H1 (cell line): ENCODE data around the gene LPP. TPM values are rescaled to one million over a fixed set of nuclear protein-coding genes. Genes with fewer than 3 reads are reported as not detected.

Experiments used
- CTCF ChIA-PET: fragments of 300-600 bp; sonication (Branson Sonifier 250); formaldehyde crosslinking; loops from one replicate; lab custom pipeline; 2021; ENCODE audit not compliant: partially characterized antibody; lab: Charles Lee
- POLR2A ChIA-PET: fragments of 300-600 bp; sonication (Branson Sonifier 250); formaldehyde crosslinking; loops from one replicate; lab custom pipeline; 2021; ENCODE audit warnings: inconsistent platforms; ENCODE audit not compliant: partially characterized antibody; lab: Charles Lee
- DNase-seq, 2 experiments: peaks; one replicate each; pipeline versions ENCODE4 v3.0.0 to v3.0.0-alpha.2; 2010 to 2022; ENCODE audit warnings: low spot score in 2 of 2, low read depth in 1 of 2, mixed read lengths in 1 of 2
- FAIRE-seq: peaks from 2 replicates; lab custom pipeline; 2011; peaks lifted over from hg19 to GRCh38; lab: Jason Lieb, UNC
- H2AFZ ChIP-seq: 2 replicates; pipeline ENCODE4 v1.8.1; 2012; ENCODE audit warnings: low read length, inconsistent platforms
- H2AK5ac ChIP-seq: 2 replicates; pipeline ENCODE4 v1.6.1; 2013; ENCODE audit warnings: low read depth, low read length
- H2BK120ac ChIP-seq: replicated peaks from 2 replicates; pipeline ENCODE3; 2013; ENCODE audit warnings: low read depth, low read length, inconsistent platforms
- H2BK12ac ChIP-seq: 2 replicates; pipeline ENCODE4 v1.6.1; 2013; ENCODE audit warnings: low read depth, low read length
- H2BK15ac ChIP-seq: 2 replicates; pipeline ENCODE4 v1.6.1; 2013; ENCODE audit warnings: low read length
- H2BK20ac ChIP-seq: 2 replicates; pipeline ENCODE4 v1.6.1; 2013; ENCODE audit warnings: low read length
- H2BK5ac ChIP-seq: 2 replicates; pipeline ENCODE4 v1.6.1; 2013; ENCODE audit warnings: low read depth, low read length
- H3K14ac ChIP-seq: 2 replicates; pipeline ENCODE4 v1.6.1; 2013; ENCODE audit warnings: inconsistent platforms; ENCODE audit not compliant: insufficient read length
- H3K18ac ChIP-seq: 2 replicates; pipeline ENCODE4 v1.6.1; 2013; ENCODE audit warnings: low read length; ENCODE audit errors: extremely low read depth
- H3K23ac ChIP-seq: 2 replicates; pipeline ENCODE4 v1.6.1; 2013; ENCODE audit warnings: inconsistent platforms; ENCODE audit not compliant: insufficient read length
- H3K23me2 ChIP-seq: 2 replicates; pipeline ENCODE4 v1.6.1; 2013; ENCODE audit warnings: low read depth, low read length
- H3K27ac ChIP-seq: 2 replicates; pipeline ENCODE4 v1.6.1; 2011; ENCODE audit warnings: low read depth, low read length, inconsistent platforms
- H3K27me3 ChIP-seq, 4 experiments: replicated peaks in 1 of 4; 1 replicate in 1 of 4; 2 replicates in 3 of 4; pipeline versions ENCODE4 v1.6.1 to v1.8.1; 2011 to 2013; ENCODE audit warnings: low read length in 3 of 4, mild to moderate bottlenecking in 3 of 4, inconsistent platforms in 2 of 4, mixed read lengths in 2 of 4, moderate library complexity in 1 of 4; ENCODE audit not compliant: control insufficient read depth in 3 of 4, insufficient read depth in 3 of 4; ENCODE audit errors: extremely low read depth in 1 of 4
- H3K36me3 ChIP-seq, 4 experiments: 2 replicates each; pipeline versions ENCODE4 v1.6.1 to v1.8.1; 2011 to 2013; ENCODE audit warnings: mild to moderate bottlenecking in 4 of 4, low read length in 3 of 4, moderate library complexity in 2 of 4, control low read depth in 1 of 4, inconsistent platforms in 1 of 4; ENCODE audit not compliant: insufficient read depth in 4 of 4, control insufficient read depth in 2 of 4
- H3K4ac ChIP-seq: replicated peaks from 2 replicates; pipeline ENCODE3; 2013; ENCODE audit warnings: low read length, low read depth, mixed read lengths, inconsistent platforms; ENCODE audit not compliant: insufficient read length
- H3K4me1 ChIP-seq, 4 experiments: replicated peaks in 1 of 4; 1 replicate in 1 of 4; 2 replicates in 3 of 4; pipeline versions ENCODE4 v1.6.1 to v1.8.1; 2011 to 2013; ENCODE audit warnings: low read length in 3 of 4, inconsistent platforms in 2 of 4, mixed read lengths in 1 of 4; ENCODE audit not compliant: insufficient read depth in 4 of 4, control insufficient read depth in 3 of 4
- H3K4me2 ChIP-seq, 2 experiments: 2 replicates each; pipeline versions ENCODE4 v1.6.1 to v1.8.1; 2011 to 2013; ENCODE audit warnings: low read depth in 2 of 2, low read length in 2 of 2, control low read depth in 1 of 2, inconsistent platforms in 1 of 2, mild to moderate bottlenecking in 1 of 2; ENCODE audit not compliant: insufficient read depth in 1 of 2
- H3K4me3 ChIP-seq, 4 experiments: fragments of 200-600, 300-600 bp in 1 of 4; sonication (generic), shearing (Covaris generic), sonication (Bioruptor Twin) in 1 of 4; 2 replicates each; pipeline versions ENCODE4 v1.5.1 to v1.8.1; 2011 to 2016; ENCODE audit warnings: low read length in 4 of 4, low read depth in 3 of 4, control low read depth in 2 of 4, inconsistent platforms in 2 of 4, mild to moderate bottlenecking in 2 of 4, mixed read lengths in 1 of 4, moderate library complexity in 1 of 4; ENCODE audit not compliant: insufficient read depth in 2 of 4; ENCODE audit errors: extremely low read depth in 1 of 4
- H3K56ac ChIP-seq: replicated peaks from 2 replicates; pipeline ENCODE3; 2013; ENCODE audit warnings: low read depth, mild to moderate bottlenecking, mixed read lengths, low read length, inconsistent platforms; ENCODE audit not compliant: insufficient read length
- H3K79me1 ChIP-seq: 2 replicates; pipeline ENCODE4 v1.6.1; 2013; ENCODE audit warnings: low read depth, low read length, control low read depth
- H3K79me2 ChIP-seq, 2 experiments: 2 replicates each; pipeline versions ENCODE4 v1.6.1 to v1.8.1; 2012 to 2013; ENCODE audit warnings: low read length in 2 of 2, mild to moderate bottlenecking in 2 of 2, inconsistent platforms in 1 of 2; ENCODE audit not compliant: insufficient read depth in 2 of 2, control insufficient read depth in 1 of 2
- H3K9ac ChIP-seq, 4 experiments: replicated peaks in 1 of 4; 1 replicate in 1 of 4; 2 replicates in 3 of 4; pipeline versions ENCODE4 v1.6.1 to v1.8.1; 2011 to 2013; ENCODE audit warnings: low read depth in 3 of 4, low read length in 3 of 4, control low read depth in 2 of 4, mild to moderate bottlenecking in 2 of 4, moderate library complexity in 2 of 4, inconsistent platforms in 1 of 4; ENCODE audit errors: extremely low read depth in 1 of 4
- H3K9me3 ChIP-seq, 2 experiments: 2 replicates each; pipeline versions ENCODE4 v1.6.1 to v1.8.1; 2012 to 2013; ENCODE audit warnings: mild to moderate bottlenecking in 2 of 2, moderate library complexity in 2 of 2, control low read depth in 1 of 2, inconsistent platforms in 1 of 2, low read depth in 1 of 2, low read length in 1 of 2, mixed read lengths in 1 of 2; ENCODE audit not compliant: insufficient read depth in 2 of 2
- H4K20me1 ChIP-seq, 2 experiments: replicated peaks in 1 of 2; 2 replicates each; pipeline versions ENCODE3 to v1.8.1; 2011 to 2013; ENCODE audit warnings: inconsistent platforms in 2 of 2, low read length in 2 of 2, mild to moderate bottlenecking in 1 of 2; ENCODE audit not compliant: insufficient read depth in 2 of 2, control insufficient read depth in 1 of 2
- H4K5ac ChIP-seq: 2 replicates; pipeline ENCODE4 v1.6.1; 2013; ENCODE audit warnings: low read length, low read depth, mixed read lengths, inconsistent platforms; ENCODE audit not compliant: insufficient read length
- H4K8ac ChIP-seq: 2 replicates; pipeline ENCODE4 v1.8.0; 2013; ENCODE audit warnings: mild to moderate bottlenecking, moderate library complexity, low read length, inconsistent platforms; ENCODE audit not compliant: insufficient read depth; ENCODE audit errors: extremely low read depth
- H4K91ac ChIP-seq: replicated peaks from 2 replicates; pipeline ENCODE3; 2013; ENCODE audit warnings: low read length, mixed read lengths, inconsistent platforms; ENCODE audit not compliant: insufficient read length
- CBX5 ChIP-seq: fragments of 300-800, 300-1000 bp; sonication (generic); IDR thresholded peaks from 2 replicates; pipeline ENCODE4 v1.7.1; 2016; ENCODE audit warnings: antibody characterized with exemption, low read length, low read depth
- CBX8 ChIP-seq: fragments of 300-800, 300-1000 bp; sonication (generic); IDR thresholded peaks from 2 replicates; pipeline ENCODE4 v1.7.1; 2016; ENCODE audit warnings: low read depth, low read length, borderline replicate concordance
- CREB1 ChIP-seq: IDR thresholded peaks from 2 replicates; pipeline ENCODE4 v1.6.1; 2012; ENCODE audit warnings: inconsistent platforms
- FOSL1 ChIP-seq: IDR thresholded peaks from 2 replicates; pipeline ENCODE4 v1.6.1; 2011; ENCODE audit warnings: mild to moderate bottlenecking, low read depth, low read length, moderate library complexity; ENCODE audit not compliant: insufficient read depth
- HDAC6 ChIP-seq: IDR thresholded peaks from one replicate; pipeline ENCODE4 v1.7.1; 2012; ENCODE audit warnings: low read depth, mild to moderate bottlenecking, inconsistent platforms, low read length, moderate library complexity
- JUN ChIP-seq: IDR thresholded peaks from 2 replicates; pipeline ENCODE4 v1.6.1; 2011; ENCODE audit warnings: low read depth, mild to moderate bottlenecking, improper control_type of control experiment, low read length
- KDM5A ChIP-seq: fragments of 200-600 bp; IDR thresholded peaks from 2 replicates; pipeline ENCODE4 v1.7.1; 2012; ENCODE audit warnings: mild to moderate bottlenecking, low read length, inconsistent platforms, mixed read lengths
- POLR2A ChIP-seq, 2 experiments: IDR thresholded peaks; 1 replicate in 1 of 2; 2 replicates in 1 of 2; pipeline ENCODE4 v1.6.1; 2011; ENCODE audit warnings: low read depth in 2 of 2, low read length in 2 of 2, mild to moderate bottlenecking in 2 of 2; ENCODE audit errors: control extremely low read depth in 1 of 2
- SP1 ChIP-seq: IDR thresholded peaks from 2 replicates; pipeline ENCODE4 v1.6.1; 2011; ENCODE audit warnings: low read depth, low read length
- SP4 ChIP-seq: IDR thresholded peaks from 2 replicates; pipeline ENCODE4 v1.6.1; 2012; ENCODE audit warnings: low read length, inconsistent platforms
- SUZ12 ChIP-seq: fragments of 200-600 bp; sonication (generic); IDR thresholded peaks from 2 replicates; pipeline ENCODE4 v1.6.1; 2012; ENCODE audit warnings: mild to moderate bottlenecking, inconsistent platforms, low read length, moderate library complexity, mixed read lengths
- WGBS, 2 experiments: shearing (Covaris generic) in 1 of 2; methylation state at CpG; one replicate each; pipeline versions ENCODE4 v1.1.6 to v1.1.7; 2013 to 2015; ENCODE audit warnings: low lambda C conversion rate in 2 of 2, mixed read lengths in 2 of 2, inconsistent platforms in 1 of 2, low coverage in 1 of 2, missing lambda C conversion rate in 1 of 2; ENCODE audit not compliant: insufficient replicate concordance in 2 of 2, insufficient coverage in 1 of 2, insufficient read length in 1 of 2; ENCODE audit errors: extremely low coverage in 1 of 2, missing lambda C conversion rate in 1 of 2; 5-methylcytosine and 5-hydroxymethylcytosine counted together
- polyA plus RNA-seq, 7 experiments: library from polyadenylated mRNA; depleted of rRNA in 3 of 7; stranded (reverse) in 5 of 7; unstranded in 2 of 7; fragments of >200 nt in 5 of 7; fragments of 200-250 nt in 2 of 7; gene quantifications; 1 replicate in 5 of 7; 2 replicates in 1 of 7; 4 replicates in 1 of 7; pipeline versions ENCODE4 v1.2.1 to v1.2.3, GENCODE V29; 2011 to 2013; ENCODE audit warnings: missing spikeins in 2 of 7, mixed read lengths in 2 of 7
- total RNA-seq: library from RNA; stranded (reverse); fragmentation: NEBNext Ultra II Directional; extraction: Animal tissue kit (Norgen Biotek cat#: 25700); gene quantifications from 2 replicates; pipeline ENCODE4 v1.2.1, GENCODE V29; 2021

LPP gene
- total and polyA plus RNA-seq, 2 of the 8 experiments (the other 6 are each of a cell fraction or from before 2014, with no cell fraction given) = 10.0 to 53.3 TPM

GRCh38 chr3:188199386-188199785 is 45.4 kb downstream of the LPP start:
- Histone ChIP-seq H4K5ac (no peak overlapping the region), H3K36me3 (no peaks in the 10 kb centered on the region), H3K4ac (no peak overlapping the region), H3K79me1 (peaks cover 3% of the 10 kb centered on the region; the same call in 1 of the 2 replicates), H4K8ac (no peak overlapping the region), H3K4me3 (no peak overlapping the region), H3K18ac (no peak overlapping the region), H3K9ac (no peak overlapping the region), H3K79me2 (peaks cover 0 to 17% of the 10 kb centered on the region in 2 experiments; a peak in 2 of 4 replicates), H2BK12ac (no peak overlapping the region), H3K27me3 (no peaks in the 10 kb centered on the region), H3K27ac (no peak overlapping the region), H3K4me1 (peaks cover 0 to 6% (median 4%) of the 10 kb centered on the region in 4 experiments; a peak in 3 of 7 replicates), H2BK120ac (no peak overlapping the region), H2BK20ac (no peak overlapping the region), H4K91ac (no peak overlapping the region), H2AK5ac (no peak overlapping the region), H3K23ac (no peak overlapping the region), H2AFZ (no peak overlapping the region), H3K9me3 (no peaks in the 10 kb centered on the region), H3K23me2 (no peaks in the 10 kb centered on the region), H2BK5ac (no peak overlapping the region), H3K14ac (no peak overlapping the region), H3K4me2 (no peak overlapping the region), H2BK15ac (no peak overlapping the region), H4K20me1 (peaks cover 0 to 4% of the 10 kb centered on the region in 2 experiments), H3K56ac (no peak overlapping the region)
- no peak for FAIRE-seq
- CTCF ChIA-PET = interaction anchor here (0.5 to 7.0 kb wide), 4 partner anchors 7 to 1615 kb away, joined by 3 to 50 read pairs (median 3); no protein-coding TSS in a partner anchor
- DNase-seq = no peak
- no peak for TF ChIP-seq CBX5
- TF ChIP-seq SP1 = no peak
- TF ChIP-seq CREB1 = no peak
- no peak for TF ChIP-seq JUN
- no peak for TF ChIP-seq KDM5A
- no peak for TF ChIP-seq POLR2A (IDR thresholded peaks at IDR 0.05; ENCODE audit: control extremely low read depth in 1 of 2, low read depth in 2 of 2, low read length in 2 of 2)
- TF ChIP-seq SP4 = no peak
- TF ChIP-seq CBX8 = no peak
- TF ChIP-seq HDAC6 = no peak
- TF ChIP-seq SUZ12 = no peak
- no peak for TF ChIP-seq FOSL1
- WGBS, 2 experiments = 84% methylated on average over 8 of the region's 8 CpGs; no CpG with 5 or more reads in 1 of the 2 experiments
- POLR2A ChIA-PET = no interaction called here
